HG02759 (cell line): ENCODE measurements around the gene MAGEA4.

Experiments used
- ATAC-seq: cut with Tn5 transposase; IDR thresholded peaks from one replicate; pipeline ENCODE4 v1.9.1; 2021; ENCODE audit warnings: mild to moderate bottlenecking, moderate library complexity; ENCODE audit not compliant: unreplicated experiment

Gene MAGEA4

DNA sequence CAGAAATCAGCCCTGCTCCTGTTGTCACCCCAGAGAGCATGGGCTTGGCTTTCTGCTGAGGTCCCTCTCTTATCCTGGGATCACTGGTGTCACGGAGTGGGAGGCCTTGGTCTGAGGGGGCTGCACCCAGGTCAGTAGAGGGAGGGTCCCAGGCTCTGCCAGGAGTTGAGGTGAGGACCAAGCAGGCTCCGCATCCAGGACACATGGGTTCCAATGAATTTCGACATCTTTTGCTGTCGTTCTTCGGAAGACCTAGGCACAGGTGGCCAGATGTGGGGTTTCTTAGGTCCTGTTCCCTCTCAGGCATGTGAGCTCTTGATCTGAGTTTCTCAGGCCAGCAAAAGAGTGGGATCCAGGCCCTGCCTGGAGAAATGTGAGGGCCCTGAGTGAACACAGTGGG, 10.0 kb downstream of the MAGEA4 start:
- ATAC-seq = no peak

DNA sequence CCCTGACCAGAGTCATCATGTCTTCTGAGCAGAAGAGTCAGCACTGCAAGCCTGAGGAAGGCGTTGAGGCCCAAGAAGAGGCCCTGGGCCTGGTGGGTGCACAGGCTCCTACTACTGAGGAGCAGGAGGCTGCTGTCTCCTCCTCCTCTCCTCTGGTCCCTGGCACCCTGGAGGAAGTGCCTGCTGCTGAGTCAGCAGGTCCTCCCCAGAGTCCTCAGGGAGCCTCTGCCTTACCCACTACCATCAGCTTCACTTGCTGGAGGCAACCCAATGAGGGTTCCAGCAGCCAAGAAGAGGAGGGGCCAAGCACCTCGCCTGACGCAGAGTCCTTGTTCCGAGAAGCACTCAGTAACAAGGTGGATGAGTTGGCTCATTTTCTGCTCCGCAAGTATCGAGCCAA, 11.0 kb downstream of the MAGEA4 start:
- ATAC-seq = no peak

DNA sequence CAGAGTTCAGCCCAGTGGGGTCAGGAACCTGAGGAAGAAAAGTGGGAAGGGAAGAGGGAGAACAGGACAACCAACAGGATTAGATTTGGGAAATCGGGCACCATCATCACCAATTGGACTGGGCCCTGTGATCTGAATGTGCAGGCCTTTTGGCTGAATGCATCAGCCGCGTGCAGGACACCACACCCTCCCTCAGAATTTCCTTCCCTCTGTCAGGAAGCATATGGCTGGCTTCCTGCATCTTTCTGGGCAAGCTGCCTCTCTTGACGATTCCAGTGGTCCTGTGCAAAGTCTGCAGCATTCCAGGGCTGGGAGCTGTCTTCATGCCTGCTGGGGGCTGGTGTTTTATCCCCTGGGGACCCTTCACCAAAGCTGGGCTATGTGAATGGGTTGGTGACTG, 16.4 kb downstream of the MAGEA4 start:
- no peak for ATAC-seq

DNA sequence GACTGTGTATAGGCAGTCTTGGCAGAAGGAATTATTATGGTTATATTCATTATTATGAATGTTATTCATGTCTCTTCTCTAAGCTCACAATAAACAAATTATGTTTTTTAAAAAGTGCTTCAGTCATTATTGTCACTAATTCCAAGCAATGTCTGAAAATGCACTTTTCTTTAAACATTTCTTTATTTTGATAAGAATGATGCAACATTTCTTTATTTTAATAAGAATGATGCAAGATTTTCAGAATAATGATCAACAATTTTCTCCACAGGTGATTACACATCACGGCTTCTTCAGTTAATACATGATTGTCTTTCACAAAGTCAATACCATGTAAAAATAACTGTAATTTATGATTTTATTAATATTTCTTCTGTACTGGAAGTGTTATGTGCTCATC, 22.7 kb downstream of the MAGEA4 start:
- ATAC-seq = no peak

DNA sequence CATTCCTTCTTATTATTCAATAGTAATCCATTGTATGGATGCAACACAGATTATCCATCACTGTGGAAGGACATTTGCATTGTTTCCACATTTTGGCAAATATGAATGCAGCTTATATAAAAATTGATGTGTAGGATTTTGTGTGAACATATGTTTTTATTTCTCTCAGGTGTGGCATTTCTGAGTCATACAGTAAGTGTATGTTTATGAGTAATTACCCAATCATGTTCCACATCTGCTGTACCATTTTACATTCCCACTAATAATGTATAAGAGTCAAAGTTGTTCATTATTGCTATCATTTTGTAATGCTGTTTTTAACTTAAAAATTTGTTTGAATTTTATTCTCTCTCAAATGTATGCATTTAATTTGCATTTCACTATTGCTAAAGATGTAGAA, 25.5 kb downstream of the MAGEA4 start:
- no peak for ATAC-seq

DNA sequence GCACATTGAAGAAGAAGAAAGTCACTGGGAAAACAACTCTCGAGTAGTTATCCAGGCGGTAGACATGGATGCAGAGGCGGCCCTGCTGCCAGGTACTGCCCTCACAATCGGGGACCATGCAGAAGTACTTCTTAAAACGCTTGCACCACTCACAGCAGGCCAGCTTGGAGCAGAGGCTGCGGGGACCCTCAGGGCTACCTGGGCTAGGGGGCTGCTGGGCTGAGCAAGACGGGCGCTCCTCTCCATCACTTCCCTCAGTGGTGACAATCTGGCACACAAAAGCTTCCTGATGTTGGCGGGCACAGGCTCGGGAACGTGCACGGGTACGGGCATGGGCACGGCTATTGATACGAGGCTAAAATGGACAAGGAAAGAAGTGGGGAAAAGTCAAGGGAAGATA, 42.0 kb downstream of the MAGEA4 start:
- no peak for ATAC-seq

DNA sequence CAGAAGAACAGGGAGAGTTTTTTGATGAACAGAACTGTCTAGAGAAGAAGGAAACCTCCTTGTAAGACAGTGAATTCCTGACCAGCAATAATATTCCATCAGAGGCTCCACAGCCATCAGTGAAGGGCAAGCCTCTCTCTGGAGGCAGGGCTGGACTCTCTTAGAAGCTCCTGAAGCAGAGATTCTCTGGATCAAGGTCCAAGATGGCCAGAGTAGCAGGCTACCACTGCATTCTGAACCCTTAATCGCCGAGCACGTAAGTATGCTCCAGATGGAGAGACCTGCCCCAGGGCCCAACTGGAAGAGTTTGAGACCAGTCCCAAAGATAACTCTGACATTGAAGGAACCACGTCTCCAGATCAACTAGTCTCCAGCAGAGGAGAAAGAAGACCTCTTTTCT, 45.4 kb downstream of the MAGEA4 start:
- no peak for ATAC-seq

DNA sequence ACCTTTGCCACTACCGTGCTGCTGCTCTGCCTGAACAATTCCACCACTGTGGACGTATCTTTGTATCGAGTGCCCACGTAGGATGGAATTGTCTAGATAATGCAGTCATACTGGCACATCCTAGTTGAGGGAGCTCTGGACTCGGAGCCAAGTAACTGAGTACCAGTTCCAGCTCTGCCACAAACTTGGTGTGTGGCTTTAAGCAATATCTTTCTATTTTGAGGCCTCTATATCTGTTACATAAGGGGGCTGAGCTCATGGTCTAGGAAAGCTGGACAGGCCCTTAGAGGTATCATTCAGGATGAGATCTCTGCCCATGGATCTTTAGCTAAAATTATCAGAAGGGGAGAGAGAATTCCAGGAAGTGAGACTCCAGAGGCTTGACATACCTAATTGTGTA, 49.3 kb downstream of the MAGEA4 start:
- ATAC-seq = no peak

DNA sequence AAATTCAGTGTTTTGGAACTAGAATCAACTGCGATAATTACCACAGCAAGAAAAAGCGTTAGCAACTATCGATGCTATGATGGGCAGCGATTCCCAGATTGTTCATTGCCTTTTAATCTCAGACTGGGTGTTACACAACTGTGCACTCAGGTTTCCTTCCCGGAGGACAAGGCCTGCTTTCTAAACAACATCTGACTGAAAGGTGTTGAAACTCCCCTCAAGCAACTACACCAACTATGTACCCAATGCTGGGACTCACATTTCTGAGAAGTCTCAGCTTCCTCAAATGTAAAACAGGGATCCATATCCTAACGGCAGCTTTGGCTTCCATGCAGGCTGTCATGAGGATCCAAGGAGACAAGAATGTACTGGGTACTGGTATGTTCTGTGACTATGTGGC, 53.5 kb downstream of the MAGEA4 start:
- ATAC-seq = no peak

DNA sequence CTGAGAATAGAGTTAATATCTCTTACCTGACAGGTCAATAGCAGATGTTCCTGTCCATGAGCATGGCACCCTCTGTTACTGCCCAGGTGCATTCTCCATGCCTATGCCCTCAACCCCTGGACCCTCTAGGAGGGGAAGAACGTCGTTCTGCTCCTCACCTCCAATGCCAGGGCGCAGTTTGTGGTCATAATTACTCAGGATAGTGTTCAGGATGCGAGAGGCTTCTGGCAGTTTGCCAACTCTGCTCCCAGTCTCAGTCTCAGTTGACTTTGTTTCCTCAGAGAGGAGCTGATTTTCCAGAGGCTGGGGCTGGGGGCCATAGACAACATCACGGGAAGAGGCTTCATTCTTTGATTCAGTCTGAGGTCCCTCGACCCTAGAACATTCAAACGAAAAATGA, 57.3 kb downstream of the MAGEA4 start:
- no peak for ATAC-seq

DNA sequence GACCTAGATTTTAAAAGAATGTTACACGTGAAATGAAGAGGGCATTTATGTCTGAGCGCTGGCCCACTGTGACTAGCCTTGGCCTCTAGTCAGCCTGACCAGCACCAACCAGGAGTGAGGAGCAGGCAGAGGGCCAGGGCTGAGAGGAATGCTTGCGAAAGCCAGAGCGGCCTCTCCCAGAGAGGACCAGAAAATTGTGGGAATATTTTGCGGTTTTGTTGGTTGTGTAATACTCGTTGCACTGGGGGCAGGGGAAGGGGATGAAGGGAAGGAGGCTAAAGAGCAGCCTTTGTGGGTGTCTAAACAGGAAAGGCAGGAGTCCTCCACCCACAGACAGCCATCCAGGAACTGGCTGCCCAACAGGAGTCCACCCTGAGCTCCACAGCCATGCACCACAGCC, 58.0 kb downstream of the MAGEA4 start:
- ATAC-seq = no peak

DNA sequence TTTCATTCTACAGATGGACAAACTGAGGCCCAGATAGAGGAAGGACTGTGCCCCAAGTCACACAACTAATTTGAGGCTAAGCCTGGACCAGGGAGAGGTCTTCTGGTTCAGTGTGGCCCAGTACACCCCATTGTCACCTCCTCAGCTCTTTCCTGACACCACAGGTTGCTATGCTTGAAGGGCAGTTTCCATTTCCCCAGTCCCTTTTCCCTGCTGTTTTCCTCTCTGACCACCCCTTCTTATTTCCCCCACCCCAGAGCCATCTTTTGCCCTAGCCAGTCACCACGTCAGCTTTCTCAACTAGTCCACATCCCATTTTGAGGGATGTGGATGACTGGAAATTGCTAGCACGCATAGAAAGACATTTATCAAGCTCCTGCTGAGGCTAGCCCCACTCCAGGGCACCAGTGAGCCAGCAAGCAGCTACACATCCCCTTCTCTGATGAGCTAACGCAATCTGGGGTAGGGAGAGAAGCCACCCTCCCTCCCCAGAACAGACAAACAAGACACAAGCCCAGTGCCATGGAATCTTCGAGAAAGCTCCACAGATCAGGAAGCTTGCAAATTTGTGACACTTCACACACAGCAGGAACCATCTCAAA, 60.5 kb downstream of the MAGEA4 start:
- no peak for ATAC-seq

DNA sequence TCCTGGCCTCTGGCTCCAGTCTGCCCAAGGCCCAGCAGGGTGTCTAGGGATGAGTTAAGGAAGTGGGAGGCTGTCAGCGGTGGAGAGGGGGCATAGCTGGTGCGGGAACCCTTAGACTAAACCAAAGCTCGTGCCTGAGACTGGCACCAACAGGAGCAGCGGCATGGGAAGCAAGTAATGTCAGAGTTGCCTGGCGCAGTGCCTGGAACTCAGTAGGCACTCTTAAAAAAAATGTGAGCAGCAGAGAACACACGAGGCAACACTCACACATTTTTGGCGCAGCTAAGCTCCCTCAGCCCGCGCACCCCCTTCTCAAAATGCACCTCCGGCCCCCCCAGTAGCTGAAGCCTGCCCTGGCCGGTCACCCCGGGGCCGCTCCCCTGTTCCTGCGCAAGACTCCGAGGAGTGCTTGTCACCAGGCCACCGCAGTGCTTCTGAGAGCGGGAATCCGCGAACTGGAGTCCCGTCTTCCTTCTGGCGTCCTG, 61.2 kb downstream of the MAGEA4 start:
- ATAC-seq = no peak
